SK-N-SH (cell line): ENCODE data around the gene TRIM3. TPM values are rescaled to one million over a fixed set of nuclear protein-coding genes. Genes with fewer than 3 reads are reported as not detected.

Source experiments
- CTCF ChIA-PET: fragments of 300-600, 350-600 bp; formaldehyde crosslinking; extraction: SDS; loops from one replicate; lab custom pipeline; 2021; lab: Yijun Ruan, JAX
- POLR2A ChIA-PET: fragments of 350-600 bp; sonication (Branson Sonifier 250); formaldehyde crosslinking; extraction: SDS; loops from one replicate; lab custom pipeline; 2020; ENCODE audit warnings: antibody characterized with exemption, inconsistent platforms; lab: Yijun Ruan, JAX
- DNase-seq: peaks from one replicate; pipeline ENCODE4 v3.0.0; 2012
- H2AFZ ChIP-seq: fragments of 200-600 bp; sonication (generic); 2 replicates; pipeline ENCODE4 v1.8.1; 2016; ENCODE audit warnings: antibody characterized with exemption, mild to moderate bottlenecking, low read depth
- H3F3A ChIP-seq: fragments of 200-600 bp; sonication (generic); replicated peaks from 2 replicates; pipeline ENCODE3; 2016; ENCODE audit warnings: antibody characterized with exemption, mild to moderate bottlenecking; ENCODE audit not compliant: insufficient read depth
- H3K27ac ChIP-seq, 2 experiments: fragments of 200-500 bp in 1 of 2; fragments of 200-600 bp in 1 of 2; sonication (Bioruptor generic) in 1 of 2; sonication (generic), shearing (Covaris generic) in 1 of 2; 2 replicates each; pipeline versions ENCODE4 v1.5.1 to v1.6.1; 2014 to 2016; ENCODE audit warnings: low read depth in 2 of 2, inconsistent platforms in 1 of 2, low read length in 1 of 2, mild to moderate bottlenecking in 1 of 2, mixed read lengths in 1 of 2
- H3K27me3 ChIP-seq: fragments of 200-600 bp; sonication (generic), shearing (Covaris generic); 2 replicates; pipeline ENCODE4 v1.6.1; 2016; ENCODE audit warnings: mixed run types; ENCODE audit not compliant: insufficient read depth
- H3K36me3 ChIP-seq, 2 experiments: fragments of 200-500 bp in 1 of 2; fragments of 200-600 bp in 1 of 2; sonication (Bioruptor generic) in 1 of 2; sonication (generic) in 1 of 2; replicated peaks in 1 of 2; 2 replicates each; pipeline versions ENCODE3 to v1.5.1; 2014 to 2016; ENCODE audit warnings: low read length in 1 of 2, mild to moderate bottlenecking in 1 of 2; ENCODE audit not compliant: insufficient read depth in 2 of 2, control insufficient read depth in 1 of 2
- H3K4me1 ChIP-seq, 2 experiments: fragments of 200-500 bp in 1 of 2; fragments of 200-600 bp in 1 of 2; sonication (Bioruptor generic) in 1 of 2; sonication (generic), shearing (Covaris generic) in 1 of 2; 2 replicates each; pipeline versions ENCODE4 v1.5.1 to v1.6.1; 2014 to 2016; ENCODE audit warnings: low read depth in 1 of 2, low read length in 1 of 2, mixed run types in 1 of 2; ENCODE audit not compliant: insufficient read depth in 2 of 2, control insufficient read depth in 1 of 2
- H3K4me2 ChIP-seq: fragments of 200-600 bp; sonication (generic), shearing (Covaris generic); 2 replicates; pipeline ENCODE4 v1.6.1; 2017; ENCODE audit warnings: mixed run types
- H3K4me3 ChIP-seq, 2 experiments: fragments of 200-500 bp in 1 of 2; fragments of 200-600 bp in 1 of 2; sonication (Bioruptor generic) in 1 of 2; sonication (generic), shearing (Covaris generic) in 1 of 2; 2 replicates each; pipeline versions ENCODE4 v1.5.1 to v1.8.1; 2014 to 2016; ENCODE audit warnings: low read depth in 2 of 2, inconsistent platforms in 1 of 2, low read length in 1 of 2, mild to moderate bottlenecking in 1 of 2, mixed read lengths in 1 of 2, moderate library complexity in 1 of 2
- H3K79me2 ChIP-seq: fragments of 200-600 bp; sonication (generic); 2 replicates; pipeline ENCODE4 v1.8.1; 2017; ENCODE audit warnings: mild to moderate bottlenecking; ENCODE audit not compliant: insufficient read depth
- H3K9ac ChIP-seq: fragments of 200-600 bp; sonication (generic); 2 replicates; pipeline ENCODE4 v1.6.1; 2017; ENCODE audit warnings: mixed run types
- H3K9me2 ChIP-seq: fragments of 200-600 bp; sonication (generic); 2 replicates; pipeline ENCODE4 v1.6.1; 2017; ENCODE audit warnings: mixed run types
- H3K9me3 ChIP-seq: fragments of 200-600 bp; sonication (generic); 2 replicates; pipeline ENCODE4 v1.6.1; 2017; ENCODE audit warnings: mixed run types, mild to moderate bottlenecking, moderate library complexity
- H4K20me1 ChIP-seq: fragments of 200-600 bp; sonication (generic); 2 replicates; pipeline ENCODE4 v1.6.1; 2017; ENCODE audit warnings: mild to moderate bottlenecking, mixed run types; ENCODE audit not compliant: insufficient read depth
- CTCF ChIP-seq: fragments of 200-600 bp; sonication (generic); IDR thresholded peaks from 2 replicates; pipeline ENCODE4 v1.6.1; 2017; ENCODE audit warnings: antibody characterized with exemption, mild to moderate bottlenecking, moderate library complexity
- ELF1 ChIP-seq: IDR thresholded peaks from 2 replicates; pipeline ENCODE4 v1.4.0; 2012
- FOSL2 ChIP-seq: IDR thresholded peaks from 2 replicates; pipeline ENCODE4 v1.4.0; 2012; ENCODE audit warnings: low read depth, mild to moderate bottlenecking, moderate library complexity, borderline replicate concordance
- FOXM1 ChIP-seq: IDR thresholded peaks from 2 replicates; pipeline ENCODE4 v1.4.0; 2012; ENCODE audit warnings: low read depth, mild to moderate bottlenecking
- GATA2 ChIP-seq: sonication (generic); formaldehyde crosslinking; IDR thresholded peaks from 2 replicates; pipeline ENCODE4 v1.5.0; 2020; ENCODE audit warnings: mild to moderate bottlenecking, missing genetic modification reagents
- MAX ChIP-seq: IDR thresholded peaks from 2 replicates; pipeline ENCODE4 v1.4.0; 2012; ENCODE audit warnings: low read depth
- NRF1 ChIP-seq: IDR thresholded peaks from 2 replicates; pipeline ENCODE4 v1.6.1; 2012; ENCODE audit warnings: low read depth, mild to moderate bottlenecking, low read length
- RCOR1 ChIP-seq: fragments of 150-350 bp; IDR thresholded peaks from 2 replicates; pipeline ENCODE4 v1.6.1; 2017; ENCODE audit warnings: antibody characterized with exemption, low read length
- TEAD4 ChIP-seq: IDR thresholded peaks from 2 replicates; pipeline ENCODE4 v1.4.0; 2012; ENCODE audit warnings: mild to moderate bottlenecking, borderline replicate concordance; ENCODE audit not compliant: insufficient read depth
- WGBS: methylation state at CpG from one replicate; pipeline ENCODE4 v1.1.6; 2017; ENCODE audit warnings: low lambda C conversion rate; 5-methylcytosine and 5-hydroxymethylcytosine counted together
- polyA plus RNA-seq, 3 experiments: library from polyadenylated mRNA; depleted of rRNA; stranded (reverse); fragments of >200 nt; gene quantifications; 2 replicates each; pipeline ENCODE4 v1.2.3, GENCODE V29; 2012
- TF ChIP-seq, protein P1 (sequence below): IDR thresholded peaks from 2 replicates; pipeline ENCODE4 v1.4.0; 2012; ENCODE audit warnings: low read depth, borderline replicate concordance
- TF ChIP-seq, protein P2 (sequence below): IDR thresholded peaks from 2 replicates; pipeline ENCODE4; 2012

TRIM3 gene
- polyA plus RNA-seq, 1 of the 3 experiments (the other 2 are of a cell fraction) = 22.8 TPM

DNA sequence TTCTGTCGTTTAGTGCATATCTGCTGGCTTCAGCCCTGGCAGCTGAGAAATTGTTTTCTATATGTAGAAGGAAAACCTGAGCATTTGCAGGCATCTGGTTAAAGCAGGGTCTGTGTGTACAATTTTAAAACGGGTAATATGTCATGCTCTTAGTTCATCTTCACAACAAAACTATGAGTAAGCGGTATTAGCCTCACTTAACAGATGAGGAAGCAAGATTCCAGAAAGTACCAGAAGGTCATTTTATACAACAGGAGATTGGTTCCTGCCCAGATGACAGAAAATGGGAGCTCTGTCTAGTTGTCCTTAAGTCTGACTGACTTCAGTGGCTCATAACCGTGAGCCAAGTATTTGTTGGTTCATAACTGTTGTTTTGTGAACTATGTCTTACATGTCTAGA lies 8.7 kb upstream of the TRIM3 start:
- Histone ChIP-seq H3F3A (peaks cover 10% of the 10 kb centered on the region), H3K4me2 (peak overlapping the region; percentile 99), H4K20me1 (peaks cover 6% of the 10 kb centered on the region; the same call in 1 of the 2 replicates), H3K79me2 (peaks cover 79% of the 10 kb centered on the region), H3K36me3 (peaks cover 43 to 71% of the 10 kb centered on the region in 2 experiments), H3K9me2 (no peaks in the 10 kb centered on the region), H3K27ac (peak overlapping the region in 1 of 2 experiments; percentile 84; a peak in 1 of 4 replicates), H3K4me1 (peaks cover 12 to 21% of the 10 kb centered on the region in 2 experiments), H3K4me3 (peak overlapping the region; percentile 89 to 100), H3K9ac (peak overlapping the region; percentile 96), H3K27me3 (no peaks in the 10 kb centered on the region), H2AFZ (no peak overlapping the region), H3K9me3 (no peaks in the 10 kb centered on the region)
- ChIA-PET POLR2A (interaction anchor here (1.2 to 1.6 kb wide), 3 partner anchors 8 to 15 kb away, joined by 4 to 9 read pairs (median 4); partner anchors contain the start of genes DNHD1 and TRIM3), CTCF (interaction anchor here (1.0 to 2.1 kb wide), 9 partner anchors 15 to 231 kb away, joined by 3 to 8 read pairs (median 4); partner anchors contain the start of genes DNHD1 and MRPL17)
- TF ChIP-seq NRF1 (no peak), FOXM1 (no peak), CTCF (no peak), ELF1 (no peak), RCOR1 (no peak), MAX (no peak)
- DNase-seq = no peak
- 54% methylated on average over 4 of the region's 4 CpGs for WGBS

GRCh38 chr11:6481924-6482275 lies 8.2 kb upstream of the TRIM3 start:
- H4K20me1 ChIP-seq = peaks cover 6% of the 10 kb centered on the region; the same call in 1 of the 2 replicates
- H2AFZ ChIP-seq = no peak overlapping the region
- H3K79me2 ChIP-seq = peaks cover 77% of the 10 kb centered on the region
- no peaks in the 10 kb centered on the region for H3K9me2 ChIP-seq
- TF ChIP-seq, protein P1, sequence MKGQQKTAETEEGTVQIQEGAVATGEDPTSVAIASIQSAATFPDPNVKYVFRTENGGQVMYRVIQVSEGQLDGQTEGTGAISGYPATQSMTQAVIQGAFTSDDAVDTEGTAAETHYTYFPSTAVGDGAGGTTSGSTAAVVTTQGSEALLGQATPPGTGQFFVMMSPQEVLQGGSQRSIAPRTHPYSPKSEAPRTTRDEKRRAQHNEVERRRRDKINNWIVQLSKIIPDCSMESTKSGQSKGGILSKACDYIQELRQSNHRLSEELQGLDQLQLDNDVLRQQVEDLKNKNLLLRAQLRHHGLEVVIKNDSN = no peak
- no peak for TF ChIP-seq TEAD4
- TF ChIP-seq NRF1 = no peak
- TF ChIP-seq FOSL2 = no peak
- TF ChIP-seq MAX = no peak
- no peak for TF ChIP-seq CTCF
- no peak for TF ChIP-seq GATA2
- TF ChIP-seq, protein P2, sequence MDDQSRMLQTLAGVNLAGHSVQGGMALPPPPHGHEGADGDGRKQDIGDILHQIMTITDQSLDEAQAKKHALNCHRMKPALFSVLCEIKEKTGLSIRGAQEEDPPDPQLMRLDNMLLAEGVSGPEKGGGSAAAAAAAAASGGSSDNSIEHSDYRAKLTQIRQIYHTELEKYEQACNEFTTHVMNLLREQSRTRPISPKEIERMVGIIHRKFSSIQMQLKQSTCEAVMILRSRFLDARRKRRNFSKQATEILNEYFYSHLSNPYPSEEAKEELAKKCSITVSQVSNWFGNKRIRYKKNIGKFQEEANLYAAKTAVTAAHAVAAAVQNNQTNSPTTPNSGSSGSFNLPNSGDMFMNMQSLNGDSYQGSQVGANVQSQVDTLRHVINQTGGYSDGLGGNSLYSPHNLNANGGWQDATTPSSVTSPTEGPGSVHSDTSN = no peak
- CTCF ChIA-PET = interaction anchor here (1.0 to 2.1 kb wide), 8 partner anchors 16 to 231 kb away, joined by 3 to 8 read pairs (median 4); partner anchors contain the start of gene DNHD1
- H3K4me3 ChIP-seq = peak overlapping the region; percentile 89 to 100
- DNase-seq = no peak
- no peaks in the 10 kb centered on the region for H3K9me3 ChIP-seq
- H3K36me3 ChIP-seq = peaks cover 43 to 72% of the 10 kb centered on the region in 2 experiments
- H3K4me2 ChIP-seq = peak overlapping the region; percentile 99
- H3K27me3 ChIP-seq = no peaks in the 10 kb centered on the region
- H3F3A ChIP-seq = peaks cover 10% of the 10 kb centered on the region
- peak overlapping the region; percentile 84 to 85 for H3K27ac ChIP-seq
- peaks cover 12 to 21% of the 10 kb centered on the region in 2 experiments for H3K4me1 ChIP-seq
- POLR2A ChIA-PET = interaction anchor here (1.1 to 1.6 kb wide), 5 partner anchors 8 to 201 kb away, joined by 3 to 9 read pairs (median 4); partner anchors contain the start of genes DNHD1, MRPL17, TAF10 and TRIM3
- peak overlapping the region; percentile 96 for H3K9ac ChIP-seq
- WGBS = 5% methylated on average over 10 of the region's 13 CpGs
